Kidney epithelial cell (primary cell): ENCODE results near the gene DPF3. TPM values are rescaled to one million over a fixed set of nuclear protein-coding genes. Genes with fewer than 3 reads are reported as not detected.

Experiments
- DNase-seq: peaks from one replicate; pipeline ENCODE4 v3.0.0-alpha.2; 2010; ENCODE audit warnings: low read depth
- H3K27me3 ChIP-seq: 2 replicates; pipeline ENCODE4 v1.6.0; 2011; ENCODE audit warnings: low read length; ENCODE audit not compliant: control insufficient read depth, insufficient read depth
- H3K36me3 ChIP-seq: 2 replicates; pipeline ENCODE4 v1.5.1; 2011; ENCODE audit warnings: low read length; ENCODE audit not compliant: control insufficient read depth, insufficient read depth
- H3K4me3 ChIP-seq: 2 replicates; pipeline ENCODE4 v1.5.1; 2011; ENCODE audit warnings: low read depth, mild to moderate bottlenecking, control low read depth, low read length
- total RNA-seq: library from RNA; depleted of rRNA; stranded (reverse); fragments of >200 nt; gene quantifications from 2 replicates; pipeline ENCODE4 v1.2.3, GENCODE V29; 2015
- TF ChIP-seq, protein P1 (sequence below): IDR thresholded peaks from 2 replicates; pipeline ENCODE4 v1.5.1; 2011; ENCODE audit warnings: mild to moderate bottlenecking, moderate library complexity, low read length, control low read depth, inconsistent platforms; ENCODE audit not compliant: insufficient read depth, poor library complexity, severe bottlenecking

DPF3 gene
- total RNA-seq, 1 donor from 2014 or later: 0.79 TPM

DNA sequence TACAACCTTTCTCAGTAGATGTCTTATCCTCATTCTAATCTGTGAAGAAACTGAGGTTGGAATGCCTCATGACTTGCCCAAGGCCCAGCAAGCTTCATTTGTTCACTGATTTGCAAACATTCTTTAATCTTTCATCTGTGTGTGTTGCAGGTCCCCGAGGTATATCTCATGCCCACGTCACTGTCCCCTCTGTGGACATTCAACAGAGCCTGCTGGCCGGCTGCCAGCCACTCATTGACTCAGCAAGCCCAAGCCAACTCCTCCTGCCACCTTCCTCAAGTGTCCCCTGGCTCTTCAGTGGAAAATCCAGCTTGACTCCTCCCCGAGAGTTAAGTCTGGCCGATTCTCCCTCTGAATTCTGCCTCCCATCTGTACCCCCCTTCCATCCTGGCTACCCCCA lies 30.4 kb upstream of the DPF3 start:
- Histone ChIP-seq H3K27me3 (no peaks in the 10 kb centered on the region), H3K4me3 (no peak overlapping the region), H3K36me3 (no peaks in the 10 kb centered on the region)
- DNase-seq: no peak
- TF ChIP-seq, protein P1, sequence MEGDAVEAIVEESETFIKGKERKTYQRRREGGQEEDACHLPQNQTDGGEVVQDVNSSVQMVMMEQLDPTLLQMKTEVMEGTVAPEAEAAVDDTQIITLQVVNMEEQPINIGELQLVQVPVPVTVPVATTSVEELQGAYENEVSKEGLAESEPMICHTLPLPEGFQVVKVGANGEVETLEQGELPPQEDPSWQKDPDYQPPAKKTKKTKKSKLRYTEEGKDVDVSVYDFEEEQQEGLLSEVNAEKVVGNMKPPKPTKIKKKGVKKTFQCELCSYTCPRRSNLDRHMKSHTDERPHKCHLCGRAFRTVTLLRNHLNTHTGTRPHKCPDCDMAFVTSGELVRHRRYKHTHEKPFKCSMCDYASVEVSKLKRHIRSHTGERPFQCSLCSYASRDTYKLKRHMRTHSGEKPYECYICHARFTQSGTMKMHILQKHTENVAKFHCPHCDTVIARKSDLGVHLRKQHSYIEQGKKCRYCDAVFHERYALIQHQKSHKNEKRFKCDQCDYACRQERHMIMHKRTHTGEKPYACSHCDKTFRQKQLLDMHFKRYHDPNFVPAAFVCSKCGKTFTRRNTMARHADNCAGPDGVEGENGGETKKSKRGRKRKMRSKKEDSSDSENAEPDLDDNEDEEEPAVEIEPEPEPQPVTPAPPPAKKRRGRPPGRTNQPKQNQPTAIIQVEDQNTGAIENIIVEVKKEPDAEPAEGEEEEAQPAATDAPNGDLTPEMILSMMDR: no peak

DNA sequence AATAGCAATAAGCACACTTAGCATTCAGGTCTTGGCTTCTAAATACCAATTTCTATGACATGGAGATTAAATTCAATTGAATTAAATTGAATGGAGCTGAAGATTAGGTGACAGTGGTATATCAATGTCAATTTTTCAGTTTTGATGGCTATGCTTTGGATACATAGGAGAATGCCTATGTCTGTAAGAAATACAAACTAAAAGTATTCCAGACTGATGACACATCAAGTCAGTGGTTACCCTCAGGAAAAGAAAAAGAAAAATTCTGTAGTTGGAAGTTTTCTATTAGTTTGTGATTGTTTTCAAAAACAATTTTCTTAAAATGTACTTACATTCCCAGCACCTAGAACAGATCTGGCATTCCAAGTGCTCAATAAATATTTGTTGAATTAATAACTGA lies 27.5 kb upstream of the DPF3 start:
- TF ChIP-seq, protein P1: no peak
- DNase-seq: no peak
- Histone ChIP-seq H3K27me3 (no peaks in the 10 kb centered on the region), H3K36me3 (no peaks in the 10 kb centered on the region), H3K4me3 (no peak overlapping the region)

DNA sequence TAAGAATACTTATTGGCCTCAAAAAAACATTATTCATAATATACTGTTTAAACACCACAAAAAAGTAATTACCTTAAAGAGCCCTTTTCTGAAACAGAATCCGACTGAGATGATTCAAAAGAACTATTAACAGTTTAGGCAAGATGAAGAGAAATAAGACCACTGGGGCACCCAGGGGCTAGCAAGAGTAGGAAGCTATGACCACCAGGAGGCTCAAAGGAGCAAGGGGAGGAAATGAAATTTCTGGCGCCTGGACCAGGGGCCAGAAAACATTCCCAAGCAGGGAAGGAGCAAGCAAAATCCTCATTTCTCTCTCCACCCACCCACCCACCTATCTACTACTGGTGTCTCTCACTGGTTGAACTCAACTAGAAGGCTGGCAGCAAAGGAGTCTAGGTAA lies 26.1 kb upstream of the DPF3 start:
- H3K36me3 ChIP-seq: no peaks in the 10 kb centered on the region
- TF ChIP-seq, protein P1: peak; percentile 5
- H3K4me3 ChIP-seq: no peak overlapping the region
- H3K27me3 ChIP-seq: no peaks in the 10 kb centered on the region
- no peak for DNase-seq

DNA sequence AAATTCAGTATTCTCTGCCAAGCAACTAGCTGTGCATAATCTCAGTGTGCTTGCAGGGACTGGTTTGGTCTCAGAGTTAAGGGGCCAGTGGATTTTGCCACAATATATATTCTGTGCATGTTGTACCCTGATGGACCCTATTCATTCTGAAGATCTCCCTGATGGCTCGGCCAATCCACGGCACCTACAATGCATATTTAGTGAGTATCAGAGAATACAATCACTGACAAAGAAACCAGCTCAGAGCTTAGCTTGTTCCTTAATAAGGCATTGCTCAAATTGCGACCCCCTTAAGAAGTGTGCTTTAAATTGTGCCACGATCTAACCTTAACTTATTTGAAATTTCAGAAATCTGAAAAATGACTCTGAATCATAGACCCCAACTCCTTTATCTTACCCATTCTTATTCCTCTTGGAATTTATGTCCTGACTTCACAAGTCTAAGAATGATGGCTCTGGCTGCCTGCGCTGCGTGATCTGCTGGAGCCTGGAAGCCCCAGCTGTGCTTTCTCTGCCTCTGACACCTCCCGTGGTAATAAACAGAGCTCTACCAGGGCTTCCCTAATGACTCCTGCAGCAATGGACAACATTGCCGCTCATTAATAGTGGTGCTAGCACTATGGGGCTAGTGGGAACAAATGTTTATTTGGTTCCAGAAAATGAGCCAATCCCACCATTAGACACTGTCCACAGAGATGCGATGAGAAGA lies 23.3 kb upstream of the DPF3 start:
- no peak for DNase-seq
- TF ChIP-seq, protein P1: no peak
- Histone ChIP-seq H3K4me3 (no peak overlapping the region), H3K36me3 (no peaks in the 10 kb centered on the region), H3K27me3 (no peaks in the 10 kb centered on the region)

DNA sequence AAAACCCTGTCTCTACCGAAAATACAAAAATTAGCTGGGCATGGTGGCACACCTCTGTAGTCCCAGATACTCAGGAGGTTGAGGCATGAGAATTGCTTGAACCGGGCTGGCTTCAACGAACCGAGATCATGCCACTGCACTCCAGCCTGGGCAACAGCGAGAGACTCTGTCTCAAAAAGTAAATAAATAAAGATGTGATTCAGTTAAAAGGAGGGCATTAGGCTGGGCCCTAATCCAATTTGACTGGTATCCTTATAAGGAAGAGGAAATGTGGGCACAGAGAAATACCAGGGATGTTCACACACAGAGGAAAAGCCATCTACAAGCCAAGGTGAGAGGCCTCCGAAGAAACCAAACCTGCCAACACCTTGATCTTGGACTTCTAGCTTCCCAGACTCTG lies 22.3 kb upstream of the DPF3 start:
- Histone ChIP-seq H3K27me3 (no peaks in the 10 kb centered on the region), H3K36me3 (no peaks in the 10 kb centered on the region), H3K4me3 (no peak overlapping the region)
- TF ChIP-seq, protein P1: no peak
- DNase-seq: no peak

DNA sequence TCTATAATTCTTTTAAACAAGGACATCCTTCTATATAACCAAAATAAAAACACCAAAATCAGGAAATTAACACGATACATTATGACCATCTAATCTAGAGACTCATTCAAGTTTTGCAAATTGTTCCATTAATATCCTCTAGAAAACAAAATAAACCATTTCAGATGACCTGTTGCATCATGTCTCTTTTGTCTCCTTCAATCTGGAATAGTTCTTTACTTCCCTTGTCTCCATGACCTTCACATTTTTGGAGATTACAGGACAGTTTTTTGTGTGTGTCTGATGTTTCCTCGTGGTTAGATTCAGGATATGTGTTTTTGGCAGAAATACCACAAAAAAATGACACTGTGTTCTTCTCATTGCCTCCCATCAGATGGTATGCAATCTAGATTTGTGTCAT lies 19.9 kb upstream of the DPF3 start:
- H3K27me3 ChIP-seq: no peaks in the 10 kb centered on the region
- H3K4me3 ChIP-seq: no peak overlapping the region
- DNase-seq: no peak
- H3K36me3 ChIP-seq: no peaks in the 10 kb centered on the region
- TF ChIP-seq, protein P1: no peak
